ENCODE results near the gene MOB3A.

MOB3A gene

GRCh38 chr19:2056837-2057192 is 39.3 kb downstream of the MOB3A start:
- H3K9me3 ChIP-seq (replicated peaks in 1 of 2; ENCODE audit: control insufficient read depth in 2 of 2, insufficient read depth in 1 of 2, low read depth in 1 of 2, low read length in 2 of 2): no peaks in the 10 kb centered on the region
- peak overlapping the region; percentile 96 for H2AK5ac ChIP-seq (ENCODE audit: low read depth, low read length)
- H3K18ac ChIP-seq (ENCODE audit: low read length): peak overlapping the region; percentile 70
- H2BK120ac ChIP-seq (ENCODE audit: low read depth, low read length): no peak overlapping the region
- H3K4me3 ChIP-seq (ENCODE audit: low read length in 2 of 2): no peak overlapping the region
- H3K4ac ChIP-seq (ENCODE audit: low read length): no peak overlapping the region
- no peak overlapping the region for H2BK15ac ChIP-seq (ENCODE audit: low read length)
- no peak overlapping the region for H3K23ac ChIP-seq (ENCODE audit: low read depth, low read length, poor library complexity)
- no peak overlapping the region for H3K27ac ChIP-seq (replicated peaks; ENCODE audit: low read length)
- no CpG with 5 or more reads among the region's 5 CpGs for WGBS, 2 donors (ENCODE audit: extremely low coverage in 2 of 2, insufficient read length in 2 of 2, insufficient replicate concordance in 1 of 2)
- peak overlapping the region; percentile 98 for H2BK12ac ChIP-seq (ENCODE audit: low read length)
- H3K9ac ChIP-seq (ENCODE audit: low read depth, low read length, poor library complexity): no peak overlapping the region
- no peak for DNase-seq (ENCODE audit: low spot score)
- peaks cover 26 to 39% of the 10 kb centered on the region in 2 donors for H3K4me1 ChIP-seq (ENCODE audit: control insufficient read depth in 2 of 2, insufficient read depth in 1 of 2, low read depth in 1 of 2, low read length in 2 of 2)
- no peak overlapping the region for H4K8ac ChIP-seq (ENCODE audit: low read depth, low read length)
- no peak overlapping the region for H3K14ac ChIP-seq (ENCODE audit: low read length)
- H2BK5ac ChIP-seq (ENCODE audit: low read length): no peak overlapping the region
- H3K79me1 ChIP-seq (ENCODE audit: low read depth, low read length): peaks cover 9% of the 10 kb centered on the region
- H3K4me2 ChIP-seq (ENCODE audit: insufficient read depth, low read length, poor library complexity, severe bottlenecking): no peak overlapping the region
- H3K27me3 ChIP-seq (ENCODE audit: control insufficient read depth in 3 of 3, insufficient read depth in 3 of 3, low read depth in 1 of 3, low read length in 3 of 3): no peaks in the 10 kb centered on the region
- H3K36me3 ChIP-seq (replicated peaks in 1 of 2; ENCODE audit: control insufficient read depth in 2 of 2, insufficient read depth in 2 of 2, low read length in 2 of 2): no peaks in the 10 kb centered on the region
- H4K91ac ChIP-seq (ENCODE audit: low read depth, low read length, poor library complexity): no peak overlapping the region
- no peak overlapping the region for H2AFZ ChIP-seq (ENCODE audit: low read length)

GRCh38 chr19:2055931-2056836 is 39.9 kb downstream of the MOB3A start:
- no peak overlapping the region for H3K4me2 ChIP-seq (ENCODE audit: insufficient read depth, low read length, poor library complexity, severe bottlenecking)
- H3K4me3 ChIP-seq (ENCODE audit: low read length in 2 of 2): peak overlapping the region in 1 of 2 donors; percentile 17
- H4K91ac ChIP-seq (ENCODE audit: low read depth, low read length, poor library complexity): peak overlapping the region; percentile 64
- H3K36me3 ChIP-seq (replicated peaks in 1 of 2; ENCODE audit: control insufficient read depth in 2 of 2, insufficient read depth in 2 of 2, low read length in 2 of 2): no peaks in the 10 kb centered on the region
- H2BK120ac ChIP-seq (ENCODE audit: low read depth, low read length): peak overlapping the region; percentile 72
- H3K4ac ChIP-seq (ENCODE audit: low read length): peak overlapping the region; percentile 89
- peak overlapping the region; percentile 56 for H3K14ac ChIP-seq (ENCODE audit: low read length)
- H3K18ac ChIP-seq (ENCODE audit: low read length): peak overlapping the region; percentile 98
- peak overlapping the region; percentile 78 for H2AFZ ChIP-seq (ENCODE audit: low read length)
- H2BK12ac ChIP-seq (ENCODE audit: low read length): peak overlapping the region; percentile 16
- no CpG with 5 or more reads among the region's 22 CpGs for WGBS, 2 donors (ENCODE audit: extremely low coverage in 2 of 2, insufficient read length in 2 of 2, insufficient replicate concordance in 1 of 2)
- peak overlapping the region; percentile 97 for H2BK15ac ChIP-seq (ENCODE audit: low read length)
- no peak for DNase-seq (ENCODE audit: low spot score)
- no peak overlapping the region for H3K27ac ChIP-seq (replicated peaks; ENCODE audit: low read length)
- no peak overlapping the region for H3K9ac ChIP-seq (ENCODE audit: low read depth, low read length, poor library complexity)
- peak overlapping the region; percentile 17 for H4K8ac ChIP-seq (ENCODE audit: low read depth, low read length)
- peak overlapping the region; percentile 26 for H2BK5ac ChIP-seq (ENCODE audit: low read length)
- H3K9me3 ChIP-seq (replicated peaks in 1 of 2; ENCODE audit: control insufficient read depth in 2 of 2, insufficient read depth in 1 of 2, low read depth in 1 of 2, low read length in 2 of 2): no peaks in the 10 kb centered on the region
- H3K4me1 ChIP-seq (ENCODE audit: control insufficient read depth in 2 of 2, insufficient read depth in 1 of 2, low read depth in 1 of 2, low read length in 2 of 2): peaks cover 28 to 39% of the 10 kb centered on the region in 2 donors
- peaks cover 9% of the 10 kb centered on the region for H3K79me1 ChIP-seq (ENCODE audit: low read depth, low read length)
- peak overlapping the region; percentile 55 for H3K23ac ChIP-seq (ENCODE audit: low read depth, low read length, poor library complexity)
- peak overlapping the region; percentile 95 for H2AK5ac ChIP-seq (ENCODE audit: low read depth, low read length)
- no peaks in the 10 kb centered on the region for H3K27me3 ChIP-seq (ENCODE audit: control insufficient read depth in 3 of 3, insufficient read depth in 3 of 3, low read depth in 1 of 3, low read length in 3 of 3)

GRCh38 chr19:2054763-2055162 is 41.4 kb downstream of the MOB3A start:
- no peak overlapping the region for H3K4ac ChIP-seq (ENCODE audit: low read length)
- no peaks in the 10 kb centered on the region for H3K27me3 ChIP-seq (ENCODE audit: control insufficient read depth in 3 of 3, insufficient read depth in 3 of 3, low read depth in 1 of 3, low read length in 3 of 3)
- H3K36me3 ChIP-seq (replicated peaks in 1 of 2; ENCODE audit: control insufficient read depth in 2 of 2, insufficient read depth in 2 of 2, low read length in 2 of 2): no peaks in the 10 kb centered on the region
- no CpG with 5 or more reads among the region's 8 CpGs for WGBS, 2 donors (ENCODE audit: extremely low coverage in 2 of 2, insufficient read length in 2 of 2, insufficient replicate concordance in 1 of 2)
- no peak overlapping the region for H3K14ac ChIP-seq (ENCODE audit: low read length)
- H3K23ac ChIP-seq (ENCODE audit: low read depth, low read length, poor library complexity): no peak overlapping the region
- peaks cover 19 to 35% of the 10 kb centered on the region in 2 donors for H3K4me1 ChIP-seq (ENCODE audit: control insufficient read depth in 2 of 2, insufficient read depth in 1 of 2, low read depth in 1 of 2, low read length in 2 of 2)
- no peak overlapping the region for H4K91ac ChIP-seq (ENCODE audit: low read depth, low read length, poor library complexity)
- peak overlapping the region; percentile 33 for H2BK12ac ChIP-seq (ENCODE audit: low read length)
- H3K18ac ChIP-seq (ENCODE audit: low read length): peak overlapping the region; percentile 64
- H3K4me2 ChIP-seq (ENCODE audit: insufficient read depth, low read length, poor library complexity, severe bottlenecking): no peak overlapping the region
- H2AK5ac ChIP-seq (ENCODE audit: low read depth, low read length): peak overlapping the region; percentile 96
- peaks cover 10% of the 10 kb centered on the region for H3K79me1 ChIP-seq (ENCODE audit: low read depth, low read length)
- no peak overlapping the region for H3K4me3 ChIP-seq (ENCODE audit: low read length in 2 of 2)
- H3K27ac ChIP-seq (replicated peaks; ENCODE audit: low read length): no peak overlapping the region
- no peaks in the 10 kb centered on the region for H3K9me3 ChIP-seq (replicated peaks in 1 of 2; ENCODE audit: control insufficient read depth in 2 of 2, insufficient read depth in 1 of 2, low read depth in 1 of 2, low read length in 2 of 2)
- H4K8ac ChIP-seq (ENCODE audit: low read depth, low read length): no peak overlapping the region
- H3K9ac ChIP-seq (ENCODE audit: low read depth, low read length, poor library complexity): no peak overlapping the region
- no peak overlapping the region for H2BK5ac ChIP-seq (ENCODE audit: low read length)
- H2BK15ac ChIP-seq (ENCODE audit: low read length): peak overlapping the region; percentile 81
- no peak overlapping the region for H2AFZ ChIP-seq (ENCODE audit: low read length)
- H2BK120ac ChIP-seq (ENCODE audit: low read depth, low read length): no peak overlapping the region
- no peak for DNase-seq (ENCODE audit: low spot score)

GRCh38 chr19:2053601-2054389 is 42.3 kb downstream of the MOB3A start:
- H3K9ac ChIP-seq (ENCODE audit: low read depth, low read length, poor library complexity): no peak overlapping the region
- no peak overlapping the region for H2BK5ac ChIP-seq (ENCODE audit: low read length)
- DNase-seq (ENCODE audit: low spot score): no peak
- peaks cover 4 to 5% of the 10 kb centered on the region in 2 donors for H3K36me3 ChIP-seq (replicated peaks in 1 of 2; ENCODE audit: control insufficient read depth in 2 of 2, insufficient read depth in 2 of 2, low read length in 2 of 2)
- H3K23ac ChIP-seq (ENCODE audit: low read depth, low read length, poor library complexity): no peak overlapping the region
- no peak overlapping the region for H3K14ac ChIP-seq (ENCODE audit: low read length)
- no peak overlapping the region for H3K27ac ChIP-seq (replicated peaks; ENCODE audit: low read length)
- peaks cover 15% of the 10 kb centered on the region for H3K79me1 ChIP-seq (ENCODE audit: low read depth, low read length)
- no peaks in the 10 kb centered on the region for H3K9me3 ChIP-seq (replicated peaks in 1 of 2; ENCODE audit: control insufficient read depth in 2 of 2, insufficient read depth in 1 of 2, low read depth in 1 of 2, low read length in 2 of 2)
- peaks cover 23 to 35% of the 10 kb centered on the region in 2 donors for H3K4me1 ChIP-seq (ENCODE audit: control insufficient read depth in 2 of 2, insufficient read depth in 1 of 2, low read depth in 1 of 2, low read length in 2 of 2)
- H4K91ac ChIP-seq (ENCODE audit: low read depth, low read length, poor library complexity): no peak overlapping the region
- H3K4ac ChIP-seq (ENCODE audit: low read length): no peak overlapping the region
- no peak overlapping the region for H2AFZ ChIP-seq (ENCODE audit: low read length)
- no CpG with 5 or more reads among the region's 24 CpGs for WGBS, 2 donors (ENCODE audit: extremely low coverage in 2 of 2, insufficient read length in 2 of 2, insufficient replicate concordance in 1 of 2)
- H2BK120ac ChIP-seq (ENCODE audit: low read depth, low read length): no peak overlapping the region
- no peaks in the 10 kb centered on the region for H3K27me3 ChIP-seq (ENCODE audit: control insufficient read depth in 3 of 3, insufficient read depth in 3 of 3, low read depth in 1 of 3, low read length in 3 of 3)
- peak overlapping the region; percentile 24 for H2BK12ac ChIP-seq (ENCODE audit: low read length)
- H2BK15ac ChIP-seq (ENCODE audit: low read length): peak overlapping the region; percentile 60
- H3K18ac ChIP-seq (ENCODE audit: low read length): no peak overlapping the region
- H3K4me3 ChIP-seq (ENCODE audit: low read length in 2 of 2): no peak overlapping the region
- no peak overlapping the region for H4K8ac ChIP-seq (ENCODE audit: low read depth, low read length)
- no peak overlapping the region for H3K4me2 ChIP-seq (ENCODE audit: insufficient read depth, low read length, poor library complexity, severe bottlenecking)
- H2AK5ac ChIP-seq (ENCODE audit: low read depth, low read length): peak overlapping the region; percentile 24

All from neuronal stem cell (in vitro differentiated cells).